Psoas muscle (tissue), 8 donors: ENCODE data around the gene CAPN9. TPM values are rescaled to one million over a fixed set of nuclear protein-coding genes. Genes with fewer than 3 reads are reported as not detected.

Experiments used
- ATAC-seq, 4 donors: fragments of 200-7000 bp; cut with Tn5 transposase; one replicate each; pipeline ENCODE4 v1.9.1; 2020; ENCODE audit warnings: moderate library complexity in 3 of 4, mild to moderate bottlenecking in 2 of 4
- DNase-seq, 2 donors: peaks; one replicate each; pipeline ENCODE4 v3.0.0-alpha.2; 2020
- H3K27ac ChIP-seq: fragments of 200-600 bp; one replicate; pipeline ENCODE4 v1.8.0; 2022
- H3K27me3 ChIP-seq, 3 donors: fragments of 200-600 bp in 1 of 3; one replicate each; pipeline versions ENCODE4 v1.6.1 to v1.8.0; 2013 to 2022; ENCODE audit warnings: low read length in 2 of 3, mild to moderate bottlenecking in 2 of 3, moderate library complexity in 1 of 3; ENCODE audit not compliant: insufficient read depth in 3 of 3
- H3K36me3 ChIP-seq, 2 donors: fragments of 200-600 bp in 1 of 2; one replicate each; pipeline versions ENCODE4 v1.6.1 to v1.8.0; 2013 to 2022; ENCODE audit warnings: low read depth in 1 of 2, mild to moderate bottlenecking in 1 of 2, moderate library complexity in 1 of 2; ENCODE audit not compliant: insufficient read depth in 1 of 2
- H3K4me1 ChIP-seq: fragments of 200-600 bp; one replicate; pipeline ENCODE4 v1.8.0; 2022
- H3K4me3 ChIP-seq: fragments of 200-600 bp; one replicate; pipeline ENCODE4 v1.8.0; 2022; ENCODE audit warnings: mild to moderate bottlenecking
- H3K9me3 ChIP-seq: fragments of 200-600 bp; one replicate; pipeline ENCODE4 v1.8.0; 2022
- WGBS, 3 donors: extraction: QIAGEN DNeasy Blood & Tissue Kit; methylation state at CpG; one replicate each; pipeline versions ENCODE4 v1.1.6 to v1.1.7; 2013; 5-methylcytosine and 5-hydroxymethylcytosine counted together
- intact Hi-C, 2 donors: fragments of 100-400 bp; cut with DNase I; formaldehyde crosslinking; loops; one replicate each; pipeline versions ENCODE4 v1.11.0 to v1.14.2; 2022
- polyA plus RNA-seq, 3 donors: library from polyadenylated mRNA; stranded (reverse); fragments of 200-250 nt; gene quantifications; one replicate each; pipeline ENCODE4 v1.2.3, GENCODE V29; 2013
- total RNA-seq, 4 donors: library from RNA; stranded (reverse); fragmentation: NEBNext Ultra II Directional in 2 of 4; extraction: Animal tissue kit (Norgen Biotek cat#: 25700) in 2 of 4; gene quantifications; one replicate each; pipeline versions ENCODE4 v1.2.1 to v1.2.4, GENCODE V29; 2021 to 2023
- TF ChIP-seq, protein P1 (sequence below): fragments of 200-600 bp; IDR thresholded peaks from one replicate; pipeline ENCODE4 v1.8.0; 2022; ENCODE audit warnings: antibody characterized with exemption
- donor health status: healthy with polysubstance abuse.
- donor health status: DM: no; HTN: no; CAD: no; lungs with moderate emphysema.
- donor health status: Bipolar disorder and iron deficiency.
- donor health status: healthy.
- donor health status: DM: yes; HTN: yes; CAD: no.
- donor health status: DM: no; HTN: no; CAD: no.
- donor health status: DM: no; HTN: no; CAD: no.
- donor health status: DM: yes; HTN: yes; CAD: no.

Gene CAPN9
- total and polyA plus RNA-seq, 7 donors, result 0.03 TPM; not detected in 6

DNA sequence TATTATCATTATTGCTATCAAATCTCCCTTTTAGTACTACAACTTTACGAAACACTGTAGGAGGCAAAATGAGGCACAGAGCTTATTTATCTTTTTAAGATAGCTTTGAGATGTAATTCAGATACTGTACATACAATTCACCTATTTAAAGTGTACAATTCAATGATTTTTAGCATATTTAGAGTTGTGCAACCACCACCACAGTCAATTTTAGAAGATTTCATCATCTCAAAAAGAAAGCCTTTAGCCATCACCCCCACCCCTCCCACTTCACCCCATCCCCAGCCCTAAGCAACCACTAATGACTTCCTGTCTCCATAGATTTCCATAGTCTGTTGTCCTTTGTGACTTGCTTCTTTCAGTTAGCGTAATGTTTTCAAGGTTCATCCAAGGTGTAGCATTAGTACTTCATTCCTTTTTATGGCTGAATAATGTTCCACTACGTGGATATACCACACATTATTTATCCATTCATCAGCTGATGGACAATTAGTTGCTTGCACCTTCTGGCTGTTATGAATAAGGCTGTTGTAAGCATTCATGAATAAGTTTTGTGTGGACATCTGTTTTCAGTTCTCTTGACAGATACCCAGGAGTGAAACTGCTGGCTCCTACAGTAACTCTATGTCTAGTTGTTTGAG is 9.4 kb upstream of the CAPN9 start:
- Histone ChIP-seq H3K36me3 (no peaks in the 10 kb centered on the region), H3K27ac (no peak overlapping the region), H3K9me3 (no peaks in the 10 kb centered on the region), H3K27me3 (no peaks in the 10 kb centered on the region), H3K4me3 (no peak overlapping the region), H3K4me1 (no peaks in the 10 kb centered on the region)
- TF ChIP-seq, protein P1, sequence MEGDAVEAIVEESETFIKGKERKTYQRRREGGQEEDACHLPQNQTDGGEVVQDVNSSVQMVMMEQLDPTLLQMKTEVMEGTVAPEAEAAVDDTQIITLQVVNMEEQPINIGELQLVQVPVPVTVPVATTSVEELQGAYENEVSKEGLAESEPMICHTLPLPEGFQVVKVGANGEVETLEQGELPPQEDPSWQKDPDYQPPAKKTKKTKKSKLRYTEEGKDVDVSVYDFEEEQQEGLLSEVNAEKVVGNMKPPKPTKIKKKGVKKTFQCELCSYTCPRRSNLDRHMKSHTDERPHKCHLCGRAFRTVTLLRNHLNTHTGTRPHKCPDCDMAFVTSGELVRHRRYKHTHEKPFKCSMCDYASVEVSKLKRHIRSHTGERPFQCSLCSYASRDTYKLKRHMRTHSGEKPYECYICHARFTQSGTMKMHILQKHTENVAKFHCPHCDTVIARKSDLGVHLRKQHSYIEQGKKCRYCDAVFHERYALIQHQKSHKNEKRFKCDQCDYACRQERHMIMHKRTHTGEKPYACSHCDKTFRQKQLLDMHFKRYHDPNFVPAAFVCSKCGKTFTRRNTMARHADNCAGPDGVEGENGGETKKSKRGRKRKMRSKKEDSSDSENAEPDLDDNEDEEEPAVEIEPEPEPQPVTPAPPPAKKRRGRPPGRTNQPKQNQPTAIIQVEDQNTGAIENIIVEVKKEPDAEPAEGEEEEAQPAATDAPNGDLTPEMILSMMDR, result no peak
- intact Hi-C loops, result no loop called here
- DNase-seq (no peak), ATAC-seq (no peak)
- 93 to 97% (median 97%) methylated on average over 3 of the region's 3 CpGs for WGBS, 3 donors

DNA sequence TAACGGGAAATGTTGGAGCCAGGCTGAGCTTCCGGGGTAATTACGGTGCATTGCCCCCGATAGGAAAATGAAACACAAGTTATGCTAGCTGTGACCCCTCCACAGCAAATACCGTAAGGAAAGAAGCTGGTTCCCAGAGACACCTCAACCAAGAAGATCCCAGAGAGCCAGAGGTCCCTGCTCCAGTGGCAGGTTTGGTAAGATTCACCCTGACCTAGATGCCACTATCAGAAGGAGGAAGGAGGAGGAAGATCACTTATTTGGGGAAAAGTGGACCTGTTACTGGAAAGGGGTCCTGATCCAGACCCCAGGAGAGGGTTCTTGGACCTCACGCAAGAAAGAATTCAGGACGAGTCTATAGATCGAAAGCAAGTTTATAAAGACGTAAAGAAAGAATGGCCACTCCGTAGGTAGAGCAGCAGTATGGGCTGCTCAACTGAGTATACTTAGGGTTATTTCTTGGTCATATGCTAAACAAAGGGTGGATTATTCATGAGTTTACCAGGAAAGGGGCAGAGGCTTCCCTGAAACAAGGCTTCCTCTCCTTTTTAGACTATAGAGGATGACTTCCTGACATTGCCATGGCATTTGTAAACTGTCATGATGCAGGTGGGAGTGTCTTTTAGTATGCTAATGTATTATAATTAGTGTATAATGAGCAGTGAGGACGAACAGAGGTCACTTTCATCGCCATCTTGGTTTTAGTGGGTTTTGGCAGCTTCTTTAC is 7.5 kb upstream of the CAPN9 start:
- ATAC-seq (no peak), DNase-seq (no peak)
- Histone ChIP-seq H3K27me3 (no peaks in the 10 kb centered on the region), H3K36me3 (no peaks in the 10 kb centered on the region), H3K27ac (no peak overlapping the region), H3K4me1 (no peaks in the 10 kb centered on the region), H3K9me3 (no peaks in the 10 kb centered on the region), H3K4me3 (no peak overlapping the region)
- WGBS, 3 donors, result 92 to 95% (median 95%) methylated on average over 12 of the region's 12 CpGs
- intact Hi-C loops, result no loop called here
- TF ChIP-seq, protein P1, result no peak

DNA sequence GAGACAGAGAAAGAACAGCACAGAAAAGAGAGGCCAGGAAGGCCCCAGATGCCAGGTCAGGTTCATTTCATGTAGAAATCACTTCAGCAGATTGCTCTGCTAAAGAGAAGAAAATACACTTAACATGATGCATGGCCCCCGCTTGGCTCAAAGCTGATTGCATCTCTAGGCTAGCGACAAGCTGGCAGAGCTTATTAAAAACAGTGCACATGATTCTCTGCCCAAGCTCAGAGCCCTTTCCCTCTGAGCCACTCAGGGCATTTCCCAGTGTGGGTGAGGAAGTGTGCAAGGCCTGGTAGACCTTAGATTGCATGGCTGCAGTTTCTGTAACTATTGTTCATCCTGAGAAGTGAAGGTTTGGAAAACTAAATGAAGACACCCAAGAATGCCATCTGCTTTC is 3.3 kb upstream of the CAPN9 start:
- Histone ChIP-seq H3K36me3 (no peaks in the 10 kb centered on the region), H3K9me3 (no peaks in the 10 kb centered on the region), H3K4me3 (no peak overlapping the region), H3K27me3 (no peaks in the 10 kb centered on the region), H3K27ac (no peak overlapping the region), H3K4me1 (no peaks in the 10 kb centered on the region)
- 69 to 84% (median 77%) methylated on average over 2 of the region's 2 CpGs for whole genome bisulfite sequencing, 3 donors
- ATAC-seq, result no peak
- TF ChIP-seq, protein P1, result no peak
- DNase-seq, result no peak
- intact Hi-C loops, result no loop called here

DNA sequence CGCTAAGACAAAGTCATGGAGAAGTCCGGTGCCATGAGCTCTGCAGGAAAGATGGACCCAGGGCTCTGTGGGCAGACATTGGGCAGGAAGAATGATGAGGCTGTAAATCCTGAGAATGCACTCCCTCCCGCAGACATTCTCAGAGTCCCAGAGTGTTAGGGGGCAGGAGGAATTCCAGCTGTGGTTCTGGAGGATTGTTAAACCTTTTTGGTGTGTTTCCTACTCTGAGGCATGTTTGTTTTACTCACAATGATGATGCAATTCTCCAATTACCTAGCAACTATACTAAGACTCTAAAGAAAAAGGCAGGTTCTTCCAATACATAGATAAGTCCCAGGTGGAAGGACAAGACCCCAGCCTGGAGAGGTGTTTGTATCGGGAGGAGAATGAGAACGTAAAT is 2.8 kb upstream of the CAPN9 start:
- ATAC-seq (no peak), DNase-seq (no peak)
- H3K27ac ChIP-seq, result no peak overlapping the region
- no peaks in the 10 kb centered on the region for H3K27me3 ChIP-seq
- H3K4me1 ChIP-seq, result no peaks in the 10 kb centered on the region
- H3K4me3 ChIP-seq, result no peak overlapping the region
- H3K36me3 ChIP-seq, result no peaks in the 10 kb centered on the region
- 64 to 76% (median 69%) methylated on average over 5 of the region's 5 CpGs for WGBS, 3 donors
- TF ChIP-seq, protein P1, result no peak
- intact Hi-C loops, result no loop called here
- H3K9me3 ChIP-seq, result no peaks in the 10 kb centered on the region
